ENCODE results near the gene COA5.

The COA5 gene

GRCh38 chr2:98623657-98624056, 15.3 kb upstream of the COA5 start:
- no peaks in the 10 kb centered on the region for H3K36me3 ChIP-seq (ENCODE audit: low read length)
- H3K4me2 ChIP-seq (ENCODE audit: low read depth, low read length, poor library complexity, severe bottlenecking) = no peak overlapping the region
- H3F3A ChIP-seq (ENCODE audit: insufficient read depth) = no peaks in the 10 kb centered on the region
- TF ChIP-seq EZH2phosphoT487 (conservative IDR thresholded peaks at IDR 0.05; ENCODE audit: low read length) = no peak
- no peak for TF ChIP-seq CTCF (IDR thresholded peaks at IDR 0.05; ENCODE audit: insufficient read depth, low read length, poor library complexity, severe bottlenecking)
- H3K9me3 ChIP-seq (ENCODE audit: insufficient read depth, low read length) = no peaks in the 10 kb centered on the region
- H3K27ac ChIP-seq (ENCODE audit: low read depth, low read length) = no peak overlapping the region
- H3K27me3 ChIP-seq (ENCODE audit: low read length) = no peaks in the 10 kb centered on the region
- H3K4me3 ChIP-seq (ENCODE audit: insufficient read depth, low read length, poor library complexity, severe bottlenecking) = no peak overlapping the region
- no peaks in the 10 kb centered on the region for H3K9me2 ChIP-seq (replicated peaks; ENCODE audit: insufficient read depth, low read length)
- H3K9ac ChIP-seq (ENCODE audit: low read length) = no peak overlapping the region
- no peaks in the 10 kb centered on the region for H3K79me2 ChIP-seq (ENCODE audit: insufficient read depth, low read length)
- no peaks in the 10 kb centered on the region for H4K20me1 ChIP-seq (ENCODE audit: low read depth, low read length)
- no peak overlapping the region for H2AFZ ChIP-seq (ENCODE audit: low read depth, low read length, severe bottlenecking)

GRCh38 chr2:98617149-98617548, 8.8 kb upstream of the COA5 start:
- no peak for TF ChIP-seq CTCF (IDR thresholded peaks at IDR 0.05; ENCODE audit: insufficient read depth, low read length, poor library complexity, severe bottlenecking)
- no peak for TF ChIP-seq EZH2phosphoT487 (conservative IDR thresholded peaks at IDR 0.05; ENCODE audit: low read length)
- Histone ChIP-seq H3K36me3 (ENCODE audit: low read length) (peaks cover 3% of the 10 kb centered on the region; the same call in 1 of the 2 replicates), H3K9ac (ENCODE audit: low read length) (no peak overlapping the region), H3F3A (ENCODE audit: insufficient read depth) (no peaks in the 10 kb centered on the region), H2AFZ (ENCODE audit: low read depth, low read length, severe bottlenecking) (no peak overlapping the region), H3K27ac (ENCODE audit: low read depth, low read length) (no peak overlapping the region), H4K20me1 (ENCODE audit: low read depth, low read length) (no peaks in the 10 kb centered on the region), H3K4me2 (ENCODE audit: low read depth, low read length, poor library complexity, severe bottlenecking) (no peak overlapping the region), H3K79me2 (ENCODE audit: insufficient read depth, low read length) (no peaks in the 10 kb centered on the region), H3K9me2 (replicated peaks; ENCODE audit: insufficient read depth, low read length) (no peaks in the 10 kb centered on the region), H3K9me3 (ENCODE audit: insufficient read depth, low read length) (no peaks in the 10 kb centered on the region), H3K27me3 (ENCODE audit: low read length) (no peaks in the 10 kb centered on the region), H3K4me3 (ENCODE audit: insufficient read depth, low read length, poor library complexity, severe bottlenecking) (no peak overlapping the region)

DNA sequence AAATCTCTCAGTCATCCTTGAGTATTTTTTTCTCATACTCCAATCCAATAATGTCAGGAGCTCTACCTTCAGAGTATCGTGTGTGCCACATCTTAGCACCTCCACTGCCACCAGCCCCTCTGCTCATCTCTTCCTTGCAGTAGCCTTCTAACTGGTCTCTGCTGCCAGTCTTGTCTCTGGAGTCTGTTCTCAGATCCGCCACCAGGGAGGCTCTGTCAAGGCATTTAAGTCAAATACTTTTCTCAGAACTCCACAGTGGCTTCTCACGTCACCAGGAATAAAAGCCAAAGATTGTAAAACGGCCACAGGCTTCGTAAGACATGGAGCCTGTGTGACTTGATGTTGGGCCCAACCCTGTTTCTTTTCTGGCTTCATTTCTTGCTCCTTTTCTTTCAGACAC, 7.2 kb upstream of the COA5 start:
- Histone ChIP-seq H3K27me3 (ENCODE audit: low read length) (no peaks in the 10 kb centered on the region), H3K9me3 (ENCODE audit: insufficient read depth, low read length) (no peaks in the 10 kb centered on the region), H3K79me2 (ENCODE audit: insufficient read depth, low read length) (no peaks in the 10 kb centered on the region), H3K27ac (ENCODE audit: low read depth, low read length) (no peak overlapping the region), H3K36me3 (ENCODE audit: low read length) (peaks cover 3% of the 10 kb centered on the region; the same call in 1 of the 2 replicates), H3F3A (ENCODE audit: insufficient read depth) (no peaks in the 10 kb centered on the region), H3K4me3 (ENCODE audit: insufficient read depth, low read length, poor library complexity, severe bottlenecking) (no peak overlapping the region), H3K4me2 (ENCODE audit: low read depth, low read length, poor library complexity, severe bottlenecking) (no peak overlapping the region), H3K9me2 (replicated peaks; ENCODE audit: insufficient read depth, low read length) (no peaks in the 10 kb centered on the region), H2AFZ (ENCODE audit: low read depth, low read length, severe bottlenecking) (no peak overlapping the region), H3K9ac (ENCODE audit: low read length) (no peak overlapping the region), H4K20me1 (ENCODE audit: low read depth, low read length) (no peaks in the 10 kb centered on the region)
- no peak for TF ChIP-seq CTCF (IDR thresholded peaks at IDR 0.05; ENCODE audit: insufficient read depth, low read length, poor library complexity, severe bottlenecking)
- no peak for TF ChIP-seq EZH2phosphoT487 (conservative IDR thresholded peaks at IDR 0.05; ENCODE audit: low read length)

Data from SU-DHL-6 (cell line).